Neuronal stem cell (in vitro differentiated cells): ENCODE data around the gene VIPR1.

ENCODE experiments used
- DNase-seq: peaks from one replicate; pipeline ENCODE4 v3.0.0-alpha.2; 2013; ENCODE audit warnings: low spot score
- H2AFZ ChIP-seq: one replicate; pipeline ENCODE4 v1.6.1; 2013; ENCODE audit warnings: mild to moderate bottlenecking, low read length, inconsistent platforms
- H2AK5ac ChIP-seq: 2 replicates; pipeline ENCODE4 v1.6.1; 2013; ENCODE audit warnings: low read depth, mild to moderate bottlenecking, inconsistent platforms, low read length, moderate library complexity, mixed read lengths
- H2BK120ac ChIP-seq: 2 replicates; pipeline ENCODE4 v1.6.1; 2013; ENCODE audit warnings: low read depth, mild to moderate bottlenecking, inconsistent platforms, low read length, moderate library complexity, mixed read lengths
- H2BK12ac ChIP-seq: one replicate; pipeline ENCODE4 v1.6.1; 2013; ENCODE audit warnings: low read length, inconsistent platforms
- H2BK15ac ChIP-seq: 2 replicates; pipeline ENCODE4 v1.6.1; 2013; ENCODE audit warnings: mild to moderate bottlenecking, low read length, inconsistent platforms, mixed read lengths
- H2BK5ac ChIP-seq: one replicate; pipeline ENCODE4 v1.6.1; 2013; ENCODE audit warnings: inconsistent platforms, mild to moderate bottlenecking, low read length, moderate library complexity
- H3K14ac ChIP-seq: one replicate; pipeline ENCODE4 v1.6.1; 2013; ENCODE audit warnings: low read length, inconsistent platforms
- H3K18ac ChIP-seq: 2 replicates; pipeline ENCODE4 v1.6.1; 2013; ENCODE audit warnings: low read length, inconsistent platforms
- H3K23ac ChIP-seq: 2 replicates; pipeline ENCODE4 v1.6.1; 2013; ENCODE audit warnings: low read depth, mild to moderate bottlenecking, mixed read lengths, low read length, inconsistent platforms; ENCODE audit not compliant: poor library complexity
- H3K27ac ChIP-seq: replicated peaks from 3 replicates; pipeline ENCODE4 v1.5.1; 2013; ENCODE audit warnings: low read length, inconsistent platforms
- H3K27me3 ChIP-seq, 3 experiments: 2 replicates each; pipeline ENCODE4 v1.6.1; 2013; ENCODE audit warnings: low read length in 3 of 3, mild to moderate bottlenecking in 2 of 3, inconsistent platforms in 1 of 3, low read depth in 1 of 3, mixed read lengths in 1 of 3, moderate library complexity in 1 of 3; ENCODE audit not compliant: control insufficient read depth in 3 of 3, insufficient read depth in 3 of 3
- H3K36me3 ChIP-seq, 2 donors: replicated peaks in 1 of 2; 2 replicates each; pipeline ENCODE4 v1.6.1; 2013; ENCODE audit warnings: low read length in 2 of 2; ENCODE audit not compliant: control insufficient read depth in 2 of 2, insufficient read depth in 2 of 2
- H3K4ac ChIP-seq: 2 replicates; pipeline ENCODE4 v1.6.1; 2013; ENCODE audit warnings: inconsistent platforms, mild to moderate bottlenecking, low read length, moderate library complexity
- H3K4me1 ChIP-seq, 2 donors: 1 replicate in 1 of 2; 2 replicates in 1 of 2; pipeline ENCODE4 v1.6.1; 2013; ENCODE audit warnings: low read length in 2 of 2, low read depth in 1 of 2; ENCODE audit not compliant: control insufficient read depth in 2 of 2, insufficient read depth in 1 of 2
- H3K4me2 ChIP-seq: one replicate; pipeline ENCODE4 v1.6.1; 2013; ENCODE audit warnings: mild to moderate bottlenecking, low read length, inconsistent platforms; ENCODE audit not compliant: insufficient read depth, poor library complexity, severe bottlenecking
- H3K4me3 ChIP-seq, 2 donors: 2 replicates each; pipeline ENCODE4 v1.5.1; 2013; ENCODE audit warnings: low read length in 2 of 2, mild to moderate bottlenecking in 2 of 2, inconsistent platforms in 1 of 2, moderate library complexity in 1 of 2
- H3K79me1 ChIP-seq: one replicate; pipeline ENCODE4 v1.6.1; 2013; ENCODE audit warnings: low read depth, mild to moderate bottlenecking, inconsistent platforms, low read length, moderate library complexity
- H3K9ac ChIP-seq: one replicate; pipeline ENCODE4 v1.6.1; 2013; ENCODE audit warnings: mild to moderate bottlenecking, low read depth, low read length, inconsistent platforms; ENCODE audit not compliant: poor library complexity
- H3K9me3 ChIP-seq, 2 donors: replicated peaks in 1 of 2; 2 replicates each; pipeline versions ENCODE3 to v1.6.1; 2013; ENCODE audit warnings: low read length in 2 of 2, mild to moderate bottlenecking in 2 of 2, inconsistent platforms in 1 of 2, low read depth in 1 of 2, mixed read lengths in 1 of 2, moderate library complexity in 1 of 2; ENCODE audit not compliant: control insufficient read depth in 2 of 2, insufficient read depth in 1 of 2
- H4K8ac ChIP-seq: one replicate; pipeline ENCODE4 v1.6.1; 2013; ENCODE audit warnings: low read depth, mild to moderate bottlenecking, inconsistent platforms, low read length, moderate library complexity
- H4K91ac ChIP-seq: one replicate; pipeline ENCODE4 v1.6.1; 2013; ENCODE audit warnings: low read length, low read depth, mild to moderate bottlenecking, inconsistent platforms; ENCODE audit not compliant: poor library complexity
- WGBS, 2 donors: extraction: QIAGEN DNeasy Blood & Tissue Kit; methylation state at CpG; one replicate each; pipeline ENCODE4 v1.1.7; 2013; ENCODE audit warnings: missing lambda C conversion rate in 2 of 2, mixed read lengths in 1 of 2; ENCODE audit not compliant: insufficient read length in 2 of 2, insufficient replicate concordance in 1 of 2; ENCODE audit errors: extremely low coverage in 2 of 2; 5-methylcytosine and 5-hydroxymethylcytosine counted together

VIPR1 gene

GRCh38 chr3:42545284-42545900, 42.9 kb downstream of the VIPR1 start:
- no peak overlapping the region for H2BK12ac ChIP-seq
- no peaks in the 10 kb centered on the region for H3K79me1 ChIP-seq
- no peak overlapping the region for H3K23ac ChIP-seq
- H3K9ac ChIP-seq = no peak overlapping the region
- H3K36me3 ChIP-seq = peaks cover 0 to 32% of the 10 kb centered on the region in 2 donors
- H3K4ac ChIP-seq = no peak overlapping the region
- H2BK15ac ChIP-seq = no peak overlapping the region
- H3K4me3 ChIP-seq = no peak overlapping the region
- no peak overlapping the region for H4K8ac ChIP-seq
- H2AK5ac ChIP-seq = no peak overlapping the region
- no peak for DNase-seq
- H3K9me3 ChIP-seq = no peaks in the 10 kb centered on the region
- H2BK120ac ChIP-seq = no peak overlapping the region
- no peak overlapping the region for H2AFZ ChIP-seq
- H3K27ac ChIP-seq = no peak overlapping the region
- H3K27me3 ChIP-seq = no peaks in the 10 kb centered on the region
- whole genome bisulfite sequencing, 2 donors = no CpG with 5 or more reads among the region's 5 CpGs
- no peak overlapping the region for H3K14ac ChIP-seq
- peak overlapping the region; percentile 8 for H3K18ac ChIP-seq
- no peaks in the 10 kb centered on the region for H3K4me1 ChIP-seq
- no peak overlapping the region for H3K4me2 ChIP-seq
- no peak overlapping the region for H2BK5ac ChIP-seq
- no peak overlapping the region for H4K91ac ChIP-seq

DNA sequence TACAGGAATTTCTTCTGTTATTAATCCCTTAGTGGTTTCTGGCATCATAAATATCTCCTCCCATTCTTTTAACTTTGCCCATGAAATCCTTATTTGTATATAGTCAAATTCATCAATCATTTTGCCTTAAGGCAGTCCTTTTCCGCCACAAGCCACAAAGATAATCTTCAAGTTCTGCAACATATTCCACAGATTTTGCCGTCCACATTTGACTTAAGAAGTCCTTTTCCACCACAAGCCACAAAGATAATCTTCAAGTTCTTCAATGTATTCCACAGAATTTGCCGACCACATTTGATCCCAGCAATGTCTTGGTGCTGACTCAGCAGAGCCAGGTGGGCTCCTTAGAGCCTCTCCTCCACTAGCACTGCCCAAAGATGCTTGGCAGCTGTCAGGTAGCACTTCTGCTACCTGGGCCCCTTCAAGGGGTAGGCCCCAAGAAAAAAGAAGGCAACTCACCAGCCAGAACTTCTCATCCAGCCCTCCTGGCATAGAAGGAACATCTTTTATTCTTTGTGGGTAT, 44.3 kb downstream of the VIPR1 start:
- H3K4ac ChIP-seq = no peak overlapping the region
- no peak overlapping the region for H2BK15ac ChIP-seq
- H3K36me3 ChIP-seq = peaks cover 0 to 42% of the 10 kb centered on the region in 2 donors
- no peak overlapping the region for H3K23ac ChIP-seq
- H3K27me3 ChIP-seq = no peaks in the 10 kb centered on the region
- H3K4me2 ChIP-seq = no peak overlapping the region
- no peak overlapping the region for H2AFZ ChIP-seq
- H3K4me1 ChIP-seq = no peaks in the 10 kb centered on the region
- H4K8ac ChIP-seq = no peak overlapping the region
- H2BK12ac ChIP-seq = no peak overlapping the region
- no peak overlapping the region for H3K9ac ChIP-seq
- no peak overlapping the region for H2BK5ac ChIP-seq
- H3K79me1 ChIP-seq = no peaks in the 10 kb centered on the region
- no peak overlapping the region for H3K27ac ChIP-seq
- H3K14ac ChIP-seq = no peak overlapping the region
- H4K91ac ChIP-seq = no peak overlapping the region
- no peak overlapping the region for H2AK5ac ChIP-seq
- no peak overlapping the region for H3K4me3 ChIP-seq
- H3K9me3 ChIP-seq = no peaks in the 10 kb centered on the region
- H2BK120ac ChIP-seq = no peak overlapping the region
- H3K18ac ChIP-seq = no peak overlapping the region
- DNase-seq = no peak
- WGBS, 2 donors = no CpG with 5 or more reads among the region's 3 CpGs

GRCh38 chr3:42547401-42547945, 45.0 kb downstream of the VIPR1 start:
- Histone ChIP-seq H3K4me3 (no peak overlapping the region), H3K4me2 (no peak overlapping the region), H3K4ac (no peak overlapping the region), H3K27me3 (no peaks in the 10 kb centered on the region), H2BK120ac (no peak overlapping the region), H3K9ac (no peak overlapping the region), H2BK12ac (no peak overlapping the region), H4K91ac (no peak overlapping the region), H3K4me1 (no peaks in the 10 kb centered on the region), H2AK5ac (no peak overlapping the region), H2BK5ac (no peak overlapping the region), H3K9me3 (no peaks in the 10 kb centered on the region), H4K8ac (no peak overlapping the region), H2BK15ac (no peak overlapping the region), H3K18ac (no peak overlapping the region), H3K27ac (no peak overlapping the region), H2AFZ (no peak overlapping the region), H3K79me1 (no peaks in the 10 kb centered on the region), H3K23ac (no peak overlapping the region), H3K36me3 (peaks cover 0 to 49% of the 10 kb centered on the region in 2 donors), H3K14ac (no peak overlapping the region)
- WGBS, 2 donors = no CpG with 5 or more reads among the region's 7 CpGs
- peak; percentile 49 for DNase-seq

- no CpG with 5 or more reads among the region's 2 CpGs for WGBS, 2 donors
- Histone ChIP-seq H3K9me3 (no peaks in the 10 kb centered on the region), H4K8ac (no peak overlapping the region), H4K91ac (no peak overlapping the region), H3K9ac (no peak overlapping the region), H2BK120ac (no peak overlapping the region), H3K23ac (no peak overlapping the region), H2BK15ac (no peak overlapping the region), H2BK12ac (no peak overlapping the region), H2AK5ac (no peak overlapping the region), H3K36me3 (peaks cover 7 to 66% of the 10 kb centered on the region in 2 donors), H3K27me3 (no peaks in the 10 kb centered on the region), H3K14ac (no peak overlapping the region), H2BK5ac (no peak overlapping the region), H3K4me1 (no peaks in the 10 kb centered on the region), H3K18ac (no peak overlapping the region), H3K4me2 (no peak overlapping the region), H3K27ac (no peak overlapping the region), H2AFZ (no peak overlapping the region), H3K4ac (no peak overlapping the region), H3K79me1 (no peaks in the 10 kb centered on the region), H3K4me3 (no peak overlapping the region)
- no peak for DNase-seq
Observed at GRCh38 chr3:42549131-42549530, 46.7 kb downstream of the VIPR1 start.
